Endothelial cell of hepatic sinusoid (primary cell): Measurements from ENCODE around the gene GNG13.

Source experiments
- in situ Hi-C: cut with HindIII; loops from 2 replicates; pipeline ENCODE4 v1.10.0; 2017; ENCODE audit warnings: low sequenced_read_pairs

GNG13 gene

GRCh38 chr16:815861-816260 is 15.3 kb upstream of the GNG13 start:
- in situ Hi-C loops = no loop called here

DNA sequence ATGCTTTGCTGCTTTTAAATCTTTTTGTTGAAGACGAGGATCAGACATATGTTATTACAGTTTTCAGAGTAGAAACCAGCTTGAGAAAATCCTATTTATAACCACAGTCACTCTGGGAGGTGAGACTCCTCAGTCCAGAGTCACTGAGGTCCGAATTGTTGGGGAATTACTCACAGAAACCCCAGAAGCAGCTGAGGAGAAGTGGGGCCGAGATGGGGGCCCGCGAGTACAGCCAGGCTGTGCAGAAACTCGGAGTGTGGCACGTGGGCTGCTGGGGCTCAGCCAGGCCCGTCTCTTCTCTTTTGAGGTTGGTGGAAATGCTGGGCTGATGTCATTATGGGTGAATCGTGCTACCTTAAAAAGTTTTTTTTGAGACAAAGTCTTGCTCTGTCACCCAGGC is 14.4 kb upstream of the GNG13 start:
- in situ Hi-C loops = no loop called here

DNA sequence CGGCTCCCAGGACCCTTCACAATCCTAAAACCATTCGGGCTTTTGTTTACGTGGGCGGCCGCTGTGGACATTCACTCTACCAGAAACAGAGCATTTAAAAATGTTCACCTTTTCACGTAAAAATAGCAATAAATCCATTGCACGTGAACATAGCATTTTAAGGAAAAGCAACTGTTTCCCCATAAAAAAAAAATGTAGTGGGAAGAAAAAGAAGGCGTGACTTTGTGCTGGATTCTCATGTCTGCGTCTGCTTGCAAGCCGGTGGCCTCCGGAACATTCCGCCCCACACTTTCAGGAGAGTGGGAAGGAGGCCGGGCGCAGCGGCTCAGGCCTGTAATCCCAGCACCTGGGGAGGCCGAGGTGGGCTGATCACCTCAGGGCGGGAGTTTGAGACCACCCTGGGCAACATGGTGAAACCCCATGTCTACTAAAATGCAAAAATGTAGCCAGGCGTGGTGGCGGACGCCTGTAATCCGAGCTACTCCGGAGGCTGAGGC is 13.4 kb upstream of the GNG13 start:
- in situ Hi-C loops = no loop called here

- in situ Hi-C loops = no loop called here
Measured at GRCh38 chr16:813204-813915, 12.8 kb upstream of the GNG13 start.

DNA sequence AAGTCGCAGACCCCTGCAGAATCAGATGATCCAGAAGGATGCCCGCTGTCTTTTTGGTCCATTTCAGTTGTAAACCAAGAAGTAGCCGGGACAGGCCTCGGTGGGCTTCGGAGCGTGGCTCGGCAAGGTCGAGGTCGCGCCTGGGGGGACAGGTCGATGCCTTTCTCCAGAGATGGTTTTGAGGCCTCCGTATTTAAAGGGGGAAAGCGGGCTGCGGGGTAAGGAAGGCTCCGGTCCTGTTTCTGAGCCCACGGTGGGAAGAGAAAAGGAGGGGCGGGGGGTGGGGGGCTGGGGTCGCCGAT is 7.5 kb upstream of the GNG13 start:
- in situ Hi-C loops = no loop called here

GRCh38 chr16:807347-808084 is 7.0 kb upstream of the GNG13 start:
- in situ Hi-C loops = no loop called here

- in situ Hi-C loops = no loop called here
Measured at GRCh38 chr16:805474-805873, 4.9 kb upstream of the GNG13 start.

GRCh38 chr16:804193-805048 is 3.9 kb upstream of the GNG13 start:
- in situ Hi-C loops = no loop called here

DNA sequence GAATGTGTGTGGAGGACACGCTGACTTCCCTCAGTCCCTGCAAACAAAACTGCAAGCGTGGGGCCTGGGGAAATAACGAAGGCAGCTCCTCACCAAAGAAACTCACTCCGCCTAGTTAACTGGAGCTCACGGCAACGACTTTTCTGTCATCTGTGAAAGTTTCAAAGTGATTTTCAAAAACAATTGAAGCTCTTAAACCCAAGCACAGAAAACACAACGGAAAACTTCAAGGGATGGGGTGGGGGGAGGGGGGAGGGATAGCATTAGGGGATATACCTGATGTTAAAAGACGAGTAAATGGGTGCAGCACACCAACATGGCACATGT is 3.2 kb upstream of the GNG13 start:
- in situ Hi-C loops = no loop called here

GRCh38 chr16:802914-803753 is 2.6 kb upstream of the GNG13 start:
- in situ Hi-C loops = no loop called here

- in situ Hi-C loops = no loop called here
Measured at GRCh38 chr16:802461-802860, 1.9 kb upstream of the GNG13 start.

GRCh38 chr16:801584-802363 is 1.2 kb upstream of the GNG13 start:
- in situ Hi-C loops = no loop called here

DNA sequence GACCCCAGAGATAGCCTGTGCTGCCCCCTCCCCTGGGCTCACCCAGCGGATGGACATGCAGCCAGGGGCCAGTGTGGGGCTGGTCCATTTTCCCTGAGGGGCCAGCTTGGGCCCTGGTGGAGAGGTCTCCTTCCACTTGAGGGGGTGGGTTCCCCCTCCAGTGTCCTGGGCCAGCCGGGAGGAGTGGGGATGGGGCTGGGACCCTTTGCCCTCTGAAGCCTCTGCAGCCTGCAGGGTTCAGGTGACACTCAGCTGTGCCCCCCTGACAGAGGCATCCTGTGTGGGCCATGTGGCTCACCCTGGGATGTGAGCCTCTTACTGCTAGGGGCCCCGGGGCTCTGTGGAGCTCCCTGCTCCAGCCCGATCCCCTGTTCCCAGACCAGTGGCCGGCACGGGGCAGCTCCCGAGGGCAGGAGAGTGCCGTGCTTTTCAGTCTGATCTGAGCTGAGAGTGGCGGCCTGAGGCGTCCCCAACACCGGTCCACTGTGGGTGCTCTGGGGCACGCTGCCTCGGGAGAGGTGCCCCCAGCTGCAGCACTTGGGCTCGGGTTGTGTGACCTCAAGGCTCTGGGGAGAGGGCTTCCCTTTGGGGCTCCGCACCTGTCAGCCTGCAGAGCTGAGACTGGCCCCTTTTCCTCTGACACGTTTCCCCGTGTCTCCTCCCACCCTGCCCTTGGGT is 439 bp upstream of the GNG13 start:
- in situ Hi-C loops = no loop called here

DNA sequence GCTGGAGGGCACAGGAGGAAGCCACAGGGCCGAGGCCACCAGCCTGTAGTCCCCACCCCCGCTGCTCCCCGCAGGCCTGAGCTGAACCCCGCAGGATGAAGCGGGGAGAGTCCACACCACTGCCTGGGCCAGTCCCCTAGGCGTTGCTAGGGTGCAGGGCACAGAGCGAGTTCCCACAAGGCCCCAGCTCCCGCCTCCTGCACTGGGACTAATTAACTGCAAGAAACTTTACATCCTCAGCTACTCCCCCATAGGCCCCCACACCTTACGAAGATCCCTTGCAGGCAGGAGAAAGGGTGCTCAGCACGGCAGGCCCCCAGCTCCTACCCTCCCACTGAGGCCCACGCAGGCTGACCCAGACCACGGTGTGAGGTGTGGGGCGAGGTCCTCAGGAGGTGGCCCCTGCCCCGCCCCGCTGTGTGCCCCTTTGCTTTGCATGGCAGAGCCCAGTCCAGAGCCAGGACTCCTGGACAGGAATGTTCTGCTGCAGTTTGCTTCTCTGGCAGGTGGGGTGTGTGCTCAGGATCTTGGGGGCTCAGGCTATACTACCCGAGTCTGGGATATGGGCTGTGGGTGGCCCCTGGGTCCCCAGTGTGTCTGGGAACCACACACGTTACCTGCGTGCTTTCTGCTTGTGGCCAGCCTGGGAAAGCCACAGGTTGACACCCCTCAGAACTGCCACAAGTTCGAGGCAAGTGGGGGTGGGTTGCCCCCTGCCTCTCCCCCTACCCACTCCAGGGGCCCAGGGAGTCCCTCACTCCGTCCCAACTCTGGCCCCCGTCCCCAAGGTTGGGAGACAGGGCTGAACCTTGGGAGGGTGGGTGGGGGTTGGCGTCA is 1.2 kb downstream of the GNG13 start:
- in situ Hi-C loops = no loop called here

GRCh38 chr16:798666-799065 is 1.9 kb downstream of the GNG13 start:
- in situ Hi-C loops = no loop called here

GRCh38 chr16:797686-798085 is 2.8 kb downstream of the GNG13 start:
- in situ Hi-C loops = no loop called here

DNA sequence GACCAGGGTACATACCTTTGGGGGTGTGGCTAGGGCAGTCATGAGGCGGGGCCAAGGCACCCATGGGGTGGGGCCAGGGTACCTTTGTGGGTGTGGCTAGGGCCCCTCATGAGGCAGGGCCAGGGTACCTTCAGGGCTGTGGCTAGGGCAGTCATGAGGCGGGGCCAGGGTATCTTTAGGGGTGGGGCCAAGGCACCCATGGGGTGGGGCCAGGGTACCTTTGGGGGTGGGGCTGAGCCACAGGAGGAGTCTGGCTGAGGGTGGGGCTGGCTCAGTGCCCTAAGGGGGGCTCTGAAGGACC is 3.5 kb downstream of the GNG13 start:
- in situ Hi-C loops = no loop called here

- in situ Hi-C loops = no loop called here
Measured at GRCh38 chr16:796296-797119, 4.0 kb downstream of the GNG13 start.
